Uterus (tissue), 4 donors: ENCODE data around the gene SEC14L6. TPM values are rescaled to one million over a fixed set of nuclear protein-coding genes. Genes with fewer than 3 reads are reported as not detected.
A peak's percentile ranks its signal among the peaks of the same experiment; 100 is the strongest.

ENCODE experiments used
- DNase-seq, 2 donors: peaks; one replicate each; pipeline ENCODE4 v3.0.0-alpha.2; 2019 to 2020
- H3K27ac ChIP-seq, 2 donors: fragments of 200-600 bp; sonication (generic); 1 replicate in 1 of 2; 2 replicates in 1 of 2; pipeline ENCODE4 v1.5.1; 2016 to 2018
- H3K27me3 ChIP-seq, 2 donors: fragments of 200-600 bp; sonication (generic); one replicate each; pipeline ENCODE4 v1.5.1; 2018 to 2019; ENCODE audit warnings: control low read depth in 1 of 2
- H3K36me3 ChIP-seq, 2 donors: fragments of 200-600 bp; sonication (generic); one replicate each; pipeline ENCODE4 v1.5.1; 2019; ENCODE audit warnings: control low read depth in 1 of 2
- H3K4me1 ChIP-seq, 2 donors: fragments of 200-600 bp; sonication (generic); one replicate each; pipeline ENCODE4 v1.5.1; 2018 to 2019; ENCODE audit warnings: control low read depth in 1 of 2
- H3K4me3 ChIP-seq, 2 donors: fragments of 200-600 bp; sonication (generic); 1 replicate in 1 of 2; 2 replicates in 1 of 2; pipeline ENCODE4 v1.5.1; 2018 to 2019; ENCODE audit warnings: mild to moderate bottlenecking in 1 of 2
- H3K9me3 ChIP-seq, 2 donors: fragments of 200-600 bp; sonication (generic); one replicate each; pipeline ENCODE4 v1.5.1; 2019; ENCODE audit warnings: control low read depth in 1 of 2
- CTCF ChIP-seq, 4 experiments: fragments of 200-600 bp in 2 of 4; fragments of 450-650 bp in 2 of 4; sonication (generic) in 2 of 4; IDR thresholded peaks; one replicate each; pipeline ENCODE4 v1.5.1; 2016 to 2019; ENCODE audit warnings: antibody characterized with exemption in 4 of 4, mild to moderate bottlenecking in 2 of 4, moderate library complexity in 1 of 4
- POLR2A ChIP-seq, 2 donors: fragments of 450-650 bp; IDR thresholded peaks; one replicate each; pipeline ENCODE4 v1.6.1; 2016; ENCODE audit warnings: antibody characterized with exemption in 2 of 2, mild to moderate bottlenecking in 1 of 2, moderate library complexity in 1 of 2
- intact Hi-C: fragments of 100-400 bp; cut with DNase I; formaldehyde crosslinking; loops from one replicate; pipeline ENCODE4 v1.15.1; 2023; ENCODE audit warnings: low total_unique reads
- total RNA-seq, 4 donors: library from RNA; depleted of rRNA in 3 of 4; stranded (reverse); fragments of >200 nt in 3 of 4; gene quantifications; one replicate each; pipeline versions ENCODE4 v1.1.0 to v1.2.4, GENCODE V29; 2014 to 2023
- donor health status: DM: yes; HTN: yes; CAD: no.

Gene SEC14L6
- total RNA-seq, 4 donors from 2014 or later = under 0.01 to 4.8 (median 4.0) TPM; not detected in 1

- TF ChIP-seq CTCF (IDR thresholded peaks at IDR 0.05) (no peak), POLR2A (IDR thresholded peaks at IDR 0.05) (no peak)
- Histone ChIP-seq H3K4me1 (no peaks in the 10 kb centered on the region), H3K9me3 (no peaks in the 10 kb centered on the region), H3K27ac (no peak overlapping the region), H3K36me3 (no peaks in the 10 kb centered on the region), H3K27me3 (no peaks in the 10 kb centered on the region), H3K4me3 (no peak overlapping the region)
- DNase-seq = no peak
- intact Hi-C loops = no loop called here
Measured at GRCh38 chr22:30488121-30488520, 58.4 kb downstream of the SEC14L6 start.

- no peak for TF ChIP-seq CTCF (IDR thresholded peaks at IDR 0.05)
- no peak for TF ChIP-seq POLR2A (IDR thresholded peaks at IDR 0.05)
- DNase-seq = no peak
- Histone ChIP-seq H3K9me3 (no peaks in the 10 kb centered on the region), H3K27ac (no peak overlapping the region), H3K27me3 (no peaks in the 10 kb centered on the region), H3K36me3 (no peaks in the 10 kb centered on the region), H3K4me3 (no peak overlapping the region), H3K4me1 (no peaks in the 10 kb centered on the region)
- intact Hi-C loops = no loop called here
Measured at GRCh38 chr22:30486661-30487115, 59.9 kb downstream of the SEC14L6 start.

GRCh38 chr22:30486118-30486517 lies 60.4 kb downstream of the SEC14L6 start:
- intact Hi-C loops = no loop called here
- no peaks in the 10 kb centered on the region for H3K9me3 ChIP-seq
- DNase-seq = no peak

GRCh38 chr22:30485362-30485988 lies 61.1 kb downstream of the SEC14L6 start:
- intact Hi-C loops = no loop called here
- Histone ChIP-seq H3K27ac (no peak overlapping the region), H3K4me1 (no peaks in the 10 kb centered on the region), H3K9me3 (no peaks in the 10 kb centered on the region), H3K27me3 (no peaks in the 10 kb centered on the region), H3K4me3 (no peak overlapping the region), H3K36me3 (no peaks in the 10 kb centered on the region)
- DNase-seq = peak; percentile 32 to 43
- TF ChIP-seq CTCF (IDR thresholded peaks at IDR 0.05) (peak; percentile 78 to 88 (median 84)), POLR2A (IDR thresholded peaks at IDR 0.05) (no peak)

More at GRCh38 chr22:30486118-30486517, 60.4 kb downstream of the SEC14L6 start:
- Histone ChIP-seq H3K27me3 (no peaks in the 10 kb centered on the region), H3K4me3 (no peak overlapping the region), H3K36me3 (no peaks in the 10 kb centered on the region), H3K27ac (no peak overlapping the region), H3K4me1 (no peaks in the 10 kb centered on the region)
- TF ChIP-seq POLR2A (IDR thresholded peaks at IDR 0.05) = no peak
- no peak for TF ChIP-seq CTCF (IDR thresholded peaks at IDR 0.05)

- Histone ChIP-seq H3K27ac (no peak overlapping the region), H3K4me1 (no peaks in the 10 kb centered on the region), H3K4me3 (no peak overlapping the region), H3K27me3 (no peaks in the 10 kb centered on the region), H3K36me3 (no peaks in the 10 kb centered on the region), H3K9me3 (no peaks in the 10 kb centered on the region)
- intact Hi-C loops = no loop called here
- no peak for DNase-seq
- TF ChIP-seq POLR2A (IDR thresholded peaks at IDR 0.05) (no peak), CTCF (IDR thresholded peaks at IDR 0.05) (no peak)
Measured at GRCh38 chr22:30483169-30483568, 63.4 kb downstream of the SEC14L6 start.
